Fibroblast of lung (primary cell): ENCODE measurements around the gene GSTM5.

Source experiments
- EZH2 ChIP-seq: IDR thresholded peaks from 2 replicates; pipeline ENCODE4 v1.5.1; 2012; ENCODE audit warnings: low read length, control low read depth, mild to moderate bottlenecking; ENCODE audit errors: missing control alignments
- TF ChIP-seq, protein P1 (sequence below), 2 donors: IDR thresholded peaks in 1 of 2; conservative IDR thresholded peaks in 1 of 2; 1 replicate in 1 of 2; 2 replicates in 1 of 2; pipeline ENCODE4 v1.5.1; 2011 to 2012; ENCODE audit warnings: low read length in 2 of 2, control low read depth in 1 of 2, inconsistent platforms in 1 of 2, low read depth in 1 of 2, mild to moderate bottlenecking in 1 of 2

DNA sequence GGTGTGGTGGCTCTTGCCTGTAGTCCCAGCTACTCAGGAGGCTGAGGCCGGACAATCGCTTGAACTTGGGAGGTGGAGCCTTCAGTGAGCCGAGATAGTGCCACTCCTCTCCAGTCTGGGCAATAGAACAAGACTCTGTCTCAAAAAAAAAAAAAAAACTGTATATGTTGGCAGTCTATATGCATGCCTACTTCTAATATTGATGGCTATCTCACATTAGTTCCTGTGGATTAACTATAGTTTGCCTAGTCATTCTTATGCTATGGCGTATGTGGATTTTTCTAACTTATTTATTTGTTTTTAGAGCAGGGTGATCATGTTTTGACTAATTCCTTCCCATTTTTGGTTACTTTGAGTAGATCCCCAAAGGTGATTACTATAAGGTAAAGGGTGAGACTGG lies 15.0 kb upstream of the GSTM5 start:
- TF ChIP-seq, protein P1, sequence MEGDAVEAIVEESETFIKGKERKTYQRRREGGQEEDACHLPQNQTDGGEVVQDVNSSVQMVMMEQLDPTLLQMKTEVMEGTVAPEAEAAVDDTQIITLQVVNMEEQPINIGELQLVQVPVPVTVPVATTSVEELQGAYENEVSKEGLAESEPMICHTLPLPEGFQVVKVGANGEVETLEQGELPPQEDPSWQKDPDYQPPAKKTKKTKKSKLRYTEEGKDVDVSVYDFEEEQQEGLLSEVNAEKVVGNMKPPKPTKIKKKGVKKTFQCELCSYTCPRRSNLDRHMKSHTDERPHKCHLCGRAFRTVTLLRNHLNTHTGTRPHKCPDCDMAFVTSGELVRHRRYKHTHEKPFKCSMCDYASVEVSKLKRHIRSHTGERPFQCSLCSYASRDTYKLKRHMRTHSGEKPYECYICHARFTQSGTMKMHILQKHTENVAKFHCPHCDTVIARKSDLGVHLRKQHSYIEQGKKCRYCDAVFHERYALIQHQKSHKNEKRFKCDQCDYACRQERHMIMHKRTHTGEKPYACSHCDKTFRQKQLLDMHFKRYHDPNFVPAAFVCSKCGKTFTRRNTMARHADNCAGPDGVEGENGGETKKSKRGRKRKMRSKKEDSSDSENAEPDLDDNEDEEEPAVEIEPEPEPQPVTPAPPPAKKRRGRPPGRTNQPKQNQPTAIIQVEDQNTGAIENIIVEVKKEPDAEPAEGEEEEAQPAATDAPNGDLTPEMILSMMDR (conservative IDR thresholded peaks at IDR 0.05 in 1 of 2, IDR thresholded peaks at IDR 0.05 in 1 of 2; ENCODE audit: low read depth in 1 of 2, low read length in 2 of 2): no peak
- no peak for TF ChIP-seq EZH2
